HepG2 (cell line): ENCODE results near the gene PLEKHG4. TPM values are rescaled to one million over a fixed set of nuclear protein-coding genes. Genes with fewer than 3 reads are reported as not detected.

Experiments
- CREBL2 ChIP-seq: sonication (generic); formaldehyde crosslinking; IDR thresholded peaks from 2 replicates; pipeline ENCODE4 v1.8.1; 2023; ENCODE audit warnings: missing genetic modification reagents, mild to moderate bottlenecking, borderline replicate concordance
- DR1 ChIP-seq: sonication (generic); formaldehyde crosslinking; IDR thresholded peaks from 2 replicates; pipeline ENCODE4 v1.8.0; 2021; ENCODE audit warnings: mild to moderate bottlenecking, missing genetic modification reagents, inconsistent platforms
- MIER3 ChIP-seq: IDR thresholded peaks from 2 replicates; pipeline ENCODE4 v1.6.1; 2016; ENCODE audit warnings: missing compliant biosample characterization, borderline replicate concordance
- MXD3 ChIP-seq: IDR thresholded peaks from 2 replicates; pipeline ENCODE4 v1.6.1; 2016; ENCODE audit warnings: mild to moderate bottlenecking, missing biosample characterization, missing genetic modification reagents
- NFE2L2 ChIP-seq: fragments of 150-350 bp; IDR thresholded peaks from 2 replicates; pipeline ENCODE4 v1.6.1; 2014; ENCODE audit warnings: low read length
- NONO ChIP-seq, 2 experiments: fragments of 450-650 bp in 1 of 2; sonication (generic) in 1 of 2; formaldehyde crosslinking in 1 of 2; IDR thresholded peaks in 1 of 2; conservative IDR thresholded peaks in 1 of 2; 2 replicates each; pipeline versions ENCODE4 v1.6.1 to v1.8.0; 2017 to 2022; ENCODE audit warnings: mild to moderate bottlenecking in 1 of 2, missing genetic modification reagents in 1 of 2, moderate library complexity in 1 of 2
- SALL2 ChIP-seq: sonication (generic); formaldehyde crosslinking; IDR thresholded peaks from 2 replicates; pipeline ENCODE4 v1.8.1; 2023; ENCODE audit warnings: mild to moderate bottlenecking, missing genetic modification reagents, inconsistent platforms
- SATB2 ChIP-seq: sonication (generic); formaldehyde crosslinking; IDR thresholded peaks from 2 replicates; pipeline ENCODE4 v1.5.0; 2020; ENCODE audit warnings: missing genetic modification reagents
- STAG1 ChIP-seq: sonication (generic); formaldehyde crosslinking; IDR thresholded peaks from 2 replicates; pipeline ENCODE4 v1.4.0; 2020; ENCODE audit warnings: missing genetic modification reagents
- ZMAT5 ChIP-seq: sonication (generic); formaldehyde crosslinking; IDR thresholded peaks from 2 replicates; pipeline ENCODE4 v1.5.0; 2020; ENCODE audit warnings: mild to moderate bottlenecking, low read depth, missing genetic modification reagents, borderline replicate concordance
- ZNF496 ChIP-seq: sonication (generic); formaldehyde crosslinking; IDR thresholded peaks from 2 replicates; pipeline ENCODE4 v1.8.1; 2023; ENCODE audit warnings: mild to moderate bottlenecking, moderate library complexity, missing genetic modification reagents; ENCODE audit not compliant: insufficient replicate concordance
- ZNF549 ChIP-seq: sonication (generic); formaldehyde crosslinking; IDR thresholded peaks from 2 replicates; pipeline ENCODE4 v1.5.0; 2020; ENCODE audit warnings: missing genetic modification reagents
- ZNF597 ChIP-seq: sonication (generic); formaldehyde crosslinking; IDR thresholded peaks from 2 replicates; pipeline ENCODE4 v1.5.0; 2020; ENCODE audit warnings: missing genetic modification reagents
- ZNF777 ChIP-seq: sonication (generic); formaldehyde crosslinking; IDR thresholded peaks from 2 replicates; pipeline ENCODE4 v1.4.0; 2020; ENCODE audit warnings: missing genetic modification reagents
- polyA plus RNA-seq, 8 experiments: library from polyadenylated mRNA; depleted of rRNA in 3 of 8; stranded (reverse) in 7 of 8; unstranded in 1 of 8; fragments of >200 nt; fragmentation: Illumina TruSeq in 4 of 8; extraction: Trizol in 4 of 8; gene quantifications; 2 replicates each; pipeline versions ENCODE4 v1.2.1 to v1.2.3, GENCODE V29; 2011 to 2016; ENCODE audit warnings: low read depth in 4 of 8, missing spikeins in 1 of 8, mixed read lengths in 1 of 8; ENCODE audit not compliant: insufficient read depth in 1 of 8
- total RNA-seq, 5 experiments: library from RNA; depleted of rRNA; stranded (reverse); fragments of >200 nt; fragmentation: Illumina TruSeq; extraction: Trizol; gene quantifications; 2 replicates each; pipeline ENCODE4 v1.2.3, GENCODE V29; 2016; ENCODE audit warnings: low read depth in 1 of 5
- TF ChIP-seq, protein P1 (sequence below), 2 experiments: sonication (generic) in 1 of 2; formaldehyde crosslinking in 1 of 2; IDR thresholded peaks; 2 replicates each; pipeline versions ENCODE4 v1.5.1 to v1.6.1; 2011 to 2020; ENCODE audit warnings: borderline replicate concordance in 1 of 2, low read depth in 1 of 2, low read length in 1 of 2, mild to moderate bottlenecking in 1 of 2, missing genetic modification reagents in 1 of 2, moderate library complexity in 1 of 2
- TF ChIP-seq, protein P2 (sequence below): sonication (generic); formaldehyde crosslinking; IDR thresholded peaks from 2 replicates; pipeline ENCODE4 v1.4.0; 2020; ENCODE audit warnings: missing genetic modification reagents
- TF ChIP-seq, protein P3 (sequence below): sonication (generic); formaldehyde crosslinking; IDR thresholded peaks from 2 replicates; pipeline ENCODE4 v1.4.0; 2020; ENCODE audit warnings: missing genetic modification reagents, borderline replicate concordance

PLEKHG4 gene
- total and polyA plus RNA-seq, 2 of the 13 experiments (the other 11 are each of a cell fraction or from before 2014, with no cell fraction given), result 7.1 to 13.6 TPM

DNA sequence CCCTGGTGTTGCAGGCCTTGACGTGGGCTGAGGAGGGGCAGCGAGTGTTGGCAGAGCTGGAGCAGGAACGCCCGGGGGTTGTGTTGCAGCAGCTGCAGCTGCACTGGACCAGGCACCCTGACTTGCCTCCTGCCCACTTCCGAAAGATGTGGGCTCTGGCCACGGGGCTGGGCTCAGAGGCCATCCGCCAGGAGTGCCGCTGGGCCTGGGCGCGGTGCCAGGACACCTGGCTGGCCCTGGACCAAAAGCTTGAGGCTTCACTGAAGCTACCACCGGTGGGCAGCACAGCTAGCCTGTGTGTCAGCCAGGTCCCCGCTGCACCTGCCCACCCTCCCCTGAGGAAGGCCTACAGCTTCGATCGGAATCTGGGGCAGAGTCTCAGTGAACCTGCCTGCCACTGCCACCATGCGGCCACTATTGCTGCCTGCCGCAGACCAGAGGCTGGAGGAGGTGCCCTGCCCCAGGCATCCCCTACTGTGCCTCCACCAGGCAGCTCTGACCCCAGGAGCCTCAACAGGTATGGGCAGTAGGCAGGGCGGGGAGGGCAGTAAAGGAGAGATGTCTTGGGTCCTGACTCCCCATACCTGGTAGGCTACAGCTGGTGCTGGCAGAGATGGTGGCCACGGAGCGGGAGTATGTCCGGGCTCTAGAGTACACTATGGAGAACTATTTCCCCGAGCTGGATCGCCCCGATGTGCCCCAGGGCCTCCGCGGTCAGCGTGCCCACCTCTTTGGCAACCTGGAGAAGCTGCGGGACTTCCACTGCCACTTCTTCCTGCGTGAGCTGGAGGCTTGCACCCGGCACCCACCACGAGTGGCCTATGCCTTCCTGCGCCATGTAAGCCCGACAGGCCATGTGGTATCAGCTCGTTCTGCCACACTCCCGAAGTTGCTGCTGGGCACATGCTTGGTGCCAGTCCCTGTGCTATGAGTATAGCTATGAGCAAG is 5.6 kb downstream of the PLEKHG4 start (continued):
- TF ChIP-seq CREBL2 (CRISPR knock-in tag), result no peak
- TF ChIP-seq ZNF597 (CRISPR knock-in tag), result no peak
- no peak for TF ChIP-seq NFE2L2
- peak; percentile 51; the same call in 1 of the 2 replicates for TF ChIP-seq DR1
- no peak for TF ChIP-seq MXD3 (CRISPR knock-in tag)
- TF ChIP-seq ZNF496 (CRISPR knock-in tag), result no peak
- no peak for TF ChIP-seq NONO (IDR thresholded peaks at IDR 0.05)
- TF ChIP-seq NONO (CRISPR knock-in tag; conservative IDR thresholded peaks at IDR 0.05), result peak; percentile 56; the same call in 1 of the 2 replicates
- TF ChIP-seq ZNF549 (CRISPR knock-in tag), result no peak
- TF ChIP-seq, protein P1, sequence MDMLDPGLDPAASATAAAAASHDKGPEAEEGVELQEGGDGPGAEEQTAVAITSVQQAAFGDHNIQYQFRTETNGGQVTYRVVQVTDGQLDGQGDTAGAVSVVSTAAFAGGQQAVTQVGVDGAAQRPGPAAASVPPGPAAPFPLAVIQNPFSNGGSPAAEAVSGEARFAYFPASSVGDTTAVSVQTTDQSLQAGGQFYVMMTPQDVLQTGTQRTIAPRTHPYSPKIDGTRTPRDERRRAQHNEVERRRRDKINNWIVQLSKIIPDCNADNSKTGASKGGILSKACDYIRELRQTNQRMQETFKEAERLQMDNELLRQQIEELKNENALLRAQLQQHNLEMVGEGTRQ (IDR thresholded peaks at IDR 0.05; ENCODE audit: low read depth, low read length), result 0 out of 2 replicates have a peak, but pooled peaks have one; percentile 3
- TF ChIP-seq, protein P1 (CRISPR knock-in tag; IDR thresholded peaks at IDR 0.05; ENCODE audit: borderline replicate concordance), result no peak
- TF ChIP-seq, protein P2, sequence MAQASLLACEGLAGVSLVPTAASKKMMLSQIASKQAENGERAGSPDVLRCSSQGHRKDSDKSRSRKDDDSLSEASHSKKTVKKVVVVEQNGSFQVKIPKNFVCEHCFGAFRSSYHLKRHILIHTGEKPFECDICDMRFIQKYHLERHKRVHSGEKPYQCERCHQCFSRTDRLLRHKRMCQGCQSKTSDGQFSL (CRISPR knock-in tag), result peak; percentile 44; the same call in 1 of the 2 replicates
- TF ChIP-seq ZNF777 (CRISPR knock-in tag), result peak; percentile 58
- TF ChIP-seq, protein P3, sequence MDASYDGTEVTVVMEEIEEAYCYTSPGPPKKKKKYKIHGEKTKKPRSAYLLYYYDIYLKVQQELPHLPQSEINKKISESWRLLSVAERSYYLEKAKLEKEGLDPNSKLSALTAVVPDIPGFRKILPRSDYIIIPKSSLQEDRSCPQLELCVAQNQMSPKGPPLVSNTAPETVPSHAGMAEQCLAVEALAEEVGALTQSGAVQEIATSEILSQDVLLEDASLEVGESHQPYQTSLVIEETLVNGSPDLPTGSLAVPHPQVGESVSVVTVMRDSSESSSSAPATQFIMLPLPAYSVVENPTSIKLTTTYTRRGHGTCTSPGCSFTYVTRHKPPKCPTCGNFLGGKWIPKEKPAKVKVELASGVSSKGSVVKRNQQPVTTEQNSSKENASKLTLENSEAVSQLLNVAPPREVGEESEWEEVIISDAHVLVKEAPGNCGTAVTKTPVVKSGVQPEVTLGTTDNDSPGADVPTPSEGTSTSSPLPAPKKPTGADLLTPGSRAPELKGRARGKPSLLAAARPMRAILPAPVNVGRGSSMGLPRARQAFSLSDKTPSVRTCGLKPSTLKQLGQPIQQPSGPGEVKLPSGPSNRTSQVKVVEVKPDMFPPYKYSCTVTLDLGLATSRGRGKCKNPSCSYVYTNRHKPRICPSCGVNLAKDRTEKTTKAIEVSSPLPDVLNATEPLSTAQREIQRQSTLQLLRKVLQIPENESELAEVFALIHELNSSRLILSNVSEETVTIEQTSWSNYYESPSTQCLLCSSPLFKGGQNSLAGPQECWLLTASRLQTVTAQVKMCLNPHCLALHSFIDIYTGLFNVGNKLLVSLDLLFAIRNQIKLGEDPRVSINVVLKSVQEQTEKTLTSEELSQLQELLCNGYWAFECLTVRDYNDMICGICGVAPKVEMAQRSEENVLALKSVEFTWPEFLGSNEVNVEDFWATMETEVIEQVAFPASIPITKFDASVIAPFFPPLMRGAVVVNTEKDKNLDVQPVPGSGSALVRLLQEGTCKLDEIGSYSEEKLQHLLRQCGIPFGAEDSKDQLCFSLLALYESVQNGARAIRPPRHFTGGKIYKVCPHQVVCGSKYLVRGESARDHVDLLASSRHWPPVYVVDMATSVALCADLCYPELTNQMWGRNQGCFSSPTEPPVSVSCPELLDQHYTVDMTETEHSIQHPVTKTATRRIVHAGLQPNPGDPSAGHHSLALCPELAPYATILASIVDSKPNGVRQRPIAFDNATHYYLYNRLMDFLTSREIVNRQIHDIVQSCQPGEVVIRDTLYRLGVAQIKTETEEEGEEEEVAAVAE (CRISPR knock-in tag), result no peak
- TF ChIP-seq SALL2 (CRISPR knock-in tag), result 0 out of 2 replicates have a peak, but pooled peaks have one; percentile 61
- TF ChIP-seq STAG1 (CRISPR knock-in tag), result peak; percentile 76
- no peak for TF ChIP-seq ZMAT5
- 0 out of 2 replicates have a peak, but pooled peaks have one; percentile 37 for TF ChIP-seq MIER3 (CRISPR knock-in tag)
- TF ChIP-seq SATB2 (CRISPR knock-in tag), result no peak
